NCI-H2227 (cell line): ENCODE measurements around the gene GSAP.
"Not testable (repeated sequence)": the region's sequence is repeated elsewhere in the genome, so short reads cannot be mapped to it uniquely, and the experiment has no call there.

ENCODE experiments used
- DNase-seq: peaks from one replicate; lab custom pipeline; 2025; ENCODE audit not compliant: unreplicated experiment; lab: John Stamatoyannopoulos, UW

GSAP gene

DNA sequence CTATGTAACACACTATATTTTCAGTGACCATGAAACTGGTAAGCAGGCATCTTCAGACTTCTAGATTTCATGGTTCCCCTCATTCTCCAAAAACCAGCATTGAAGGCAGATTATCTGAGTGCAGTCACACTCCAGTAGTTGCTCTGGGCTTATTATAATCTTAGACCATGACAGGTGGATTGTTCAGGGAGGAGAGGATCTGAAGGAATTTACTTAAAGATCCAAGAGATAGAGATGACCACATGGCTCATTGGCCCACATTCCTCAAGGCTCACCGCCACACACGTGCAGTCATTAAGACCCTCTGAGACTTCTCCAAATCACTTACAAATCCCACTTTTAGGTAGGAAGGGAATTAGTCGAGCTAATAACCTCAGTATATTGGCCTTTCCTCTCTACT lies 55.2 kb downstream of the GSAP start:
- no peak for DNase-seq

DNA sequence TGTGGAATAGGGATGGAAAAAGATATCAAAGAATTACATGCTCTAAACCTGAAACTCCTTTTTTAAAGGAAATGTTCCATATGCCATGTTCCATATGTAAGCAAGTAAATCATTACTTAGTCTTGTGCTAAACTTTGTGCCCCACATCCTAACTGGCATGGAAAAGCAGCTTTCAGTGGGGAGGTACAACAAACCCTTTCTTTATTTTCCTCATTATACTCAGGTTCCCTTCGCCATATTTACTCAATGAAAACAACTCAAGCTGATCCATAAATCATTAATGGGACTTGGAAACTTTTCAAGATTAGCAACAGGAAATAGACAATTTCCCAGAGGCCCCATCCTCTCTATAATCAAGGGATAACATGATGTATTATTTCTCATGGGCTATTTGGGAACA lies 56.0 kb downstream of the GSAP start:
- no peak for DNase-seq

DNA sequence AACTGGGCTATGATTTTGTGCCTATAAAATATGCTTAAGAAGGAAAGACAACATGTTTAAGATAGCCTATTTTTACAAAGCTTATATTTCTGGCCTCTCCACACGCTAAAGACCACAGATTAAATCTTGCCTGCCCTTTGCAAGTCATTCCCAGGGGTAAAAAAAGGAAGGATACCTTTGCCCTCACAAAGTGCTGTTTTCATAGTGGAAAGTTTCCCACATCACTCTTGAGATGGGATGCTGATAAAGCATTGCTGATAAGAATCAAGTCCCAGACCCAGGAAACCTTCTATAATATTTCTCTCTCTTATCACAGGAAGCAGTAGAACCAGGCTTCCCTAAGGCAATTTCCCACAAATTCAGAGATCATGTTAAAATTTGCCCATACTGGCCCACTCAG lies 56.5 kb downstream of the GSAP start:
- no peak for DNase-seq

DNA sequence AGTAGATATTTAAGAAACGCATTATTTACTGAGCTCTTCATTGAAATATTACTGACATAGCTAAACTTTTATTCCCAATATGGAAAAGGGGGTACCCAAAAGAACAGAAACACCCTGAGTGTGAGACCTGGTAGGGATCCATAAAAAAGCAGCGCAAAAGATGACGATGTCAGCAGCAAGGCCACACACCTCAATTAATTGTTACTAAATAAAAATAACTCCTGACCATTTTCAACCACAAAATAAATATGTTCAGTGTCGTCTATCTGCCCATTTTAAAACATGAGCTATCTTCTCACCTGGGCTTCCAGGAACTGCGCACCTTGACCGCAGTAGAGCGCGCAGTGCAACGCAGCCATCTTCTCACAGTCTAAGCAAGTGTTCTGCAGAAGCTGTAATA lies 61.2 kb downstream of the GSAP start:
- no peak for DNase-seq

DNA sequence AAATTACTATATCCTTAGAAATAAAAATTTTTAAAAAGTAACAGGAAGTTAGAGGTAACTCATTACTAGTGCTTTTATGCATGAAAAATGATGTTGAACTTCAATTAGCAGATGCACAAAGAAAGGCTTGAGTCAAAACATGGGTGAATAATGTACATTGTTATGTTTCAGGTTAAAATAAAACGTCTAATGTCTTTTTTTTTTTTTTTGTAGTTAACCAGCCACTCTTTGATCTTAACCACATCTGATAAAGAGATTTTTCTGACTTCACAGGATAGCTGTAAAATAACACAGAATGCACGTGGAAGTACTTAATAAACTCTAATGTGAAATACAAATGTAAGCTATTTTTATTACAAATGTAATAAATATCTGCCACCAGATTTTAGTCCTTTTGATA lies 61.7 kb downstream of the GSAP start:
- DNase-seq, result no peak

DNA sequence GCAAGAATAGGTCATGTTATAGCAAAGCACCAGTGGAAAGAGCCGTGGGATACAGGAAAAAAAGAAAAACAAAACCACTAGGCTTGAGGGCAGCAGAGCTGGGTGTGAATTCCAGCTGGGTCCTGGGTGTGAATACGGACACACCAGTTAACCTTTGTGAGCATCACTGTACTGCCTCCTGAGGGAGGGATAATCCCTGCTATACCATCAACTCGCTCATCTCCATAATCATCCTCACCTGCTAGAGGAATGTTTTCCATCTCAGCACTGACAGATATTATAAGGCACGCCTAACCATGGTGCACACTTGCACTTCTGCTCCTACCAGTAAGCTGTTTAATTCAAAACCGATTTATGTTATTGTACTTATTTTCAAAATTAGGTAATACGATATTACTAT lies 62.2 kb downstream of the GSAP start:
- DNase-seq, result no peak

DNA sequence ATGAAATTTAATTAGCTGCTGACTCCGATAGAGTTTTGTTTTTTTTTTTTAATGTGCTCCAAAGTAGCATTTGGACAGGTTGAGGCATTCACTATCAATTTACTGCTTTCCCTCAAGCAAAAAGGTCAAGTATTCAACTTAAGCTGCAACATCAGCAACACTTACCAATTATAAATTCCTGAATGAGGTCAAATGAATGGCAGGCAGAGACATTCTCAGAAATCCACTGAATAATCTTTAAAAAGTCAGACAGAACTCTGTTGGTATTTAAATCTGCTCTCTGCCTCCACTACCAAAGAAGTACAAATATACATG lies 62.8 kb downstream of the GSAP start:
- DNase-seq, result no peak

DNA sequence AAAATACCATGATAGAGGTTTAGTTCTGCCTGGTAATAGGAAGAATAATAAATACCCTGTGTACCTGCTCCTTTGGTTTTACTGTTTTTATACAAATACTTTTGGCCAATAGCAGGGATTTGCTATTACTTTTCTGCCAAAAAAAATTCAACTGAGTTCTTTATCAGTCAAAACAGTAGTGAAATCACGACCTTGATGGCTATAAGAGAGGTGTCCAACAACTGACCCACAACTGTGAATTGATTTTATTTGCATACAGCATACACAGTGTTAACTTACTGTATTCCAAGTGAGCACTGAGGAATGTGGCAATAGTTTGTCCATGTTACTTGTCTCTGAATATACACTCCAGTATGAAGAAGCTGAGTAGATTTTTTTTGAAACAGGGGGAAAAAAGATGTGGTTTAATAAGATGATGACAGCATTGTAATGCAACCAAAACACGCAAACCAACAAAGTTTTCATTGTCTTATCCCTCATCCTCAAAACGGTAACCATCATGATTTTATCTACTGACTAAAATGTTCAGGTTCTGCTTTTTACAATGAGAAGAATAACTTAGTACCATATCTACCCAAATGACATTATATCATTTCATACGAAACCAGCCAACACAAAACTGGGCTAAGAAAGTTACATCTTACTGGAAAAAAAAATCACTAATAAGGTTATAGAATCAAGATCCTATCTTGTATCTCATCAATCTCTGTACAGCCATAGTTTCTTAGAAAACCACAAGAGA lies 63.3 kb downstream of the GSAP start:
- DNase-seq, result no peak

DNA sequence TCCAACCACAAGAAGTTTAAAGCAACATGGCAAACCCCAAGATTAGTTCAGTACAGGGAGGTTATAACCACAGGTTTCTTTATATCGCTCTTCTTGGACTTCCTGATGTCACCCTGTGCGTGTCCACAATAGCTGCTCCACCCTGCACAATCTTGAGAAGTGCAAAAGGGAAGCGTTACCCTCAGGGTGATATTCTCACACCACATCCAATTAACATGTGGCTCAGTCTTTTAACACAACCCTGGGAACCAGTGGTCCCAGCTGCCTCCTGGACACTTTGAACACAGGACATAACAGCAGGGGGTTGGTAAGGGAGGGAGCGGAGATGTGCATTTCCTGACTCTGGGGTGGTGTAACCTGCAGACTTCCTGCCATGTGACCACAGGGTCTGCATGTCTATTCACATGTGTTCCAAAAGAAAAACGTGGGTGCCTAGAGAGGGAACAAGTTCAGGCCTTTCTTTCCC lies 64.6 kb downstream of the GSAP start:
- no peak for DNase-seq

DNA sequence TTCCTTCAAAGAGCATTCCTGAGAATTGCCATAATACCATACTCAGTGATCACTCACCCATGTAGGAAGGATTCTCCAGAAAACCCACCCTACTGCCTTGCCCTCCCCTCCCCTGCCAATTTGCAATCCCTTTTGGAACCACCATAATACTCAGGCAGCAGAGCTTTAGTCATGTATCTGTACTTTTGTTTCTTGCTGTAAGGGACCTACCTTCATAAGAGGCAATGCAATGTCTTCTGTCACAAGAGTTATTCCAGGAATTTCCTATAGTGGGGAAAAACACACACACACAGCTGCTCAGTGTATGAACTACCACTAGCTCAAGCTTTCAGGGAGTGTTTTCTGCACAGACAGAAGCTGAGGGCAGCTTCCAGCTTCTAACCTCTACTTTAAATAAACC lies 67.0 kb downstream of the GSAP start:
- DNase-seq, result no peak

DNA sequence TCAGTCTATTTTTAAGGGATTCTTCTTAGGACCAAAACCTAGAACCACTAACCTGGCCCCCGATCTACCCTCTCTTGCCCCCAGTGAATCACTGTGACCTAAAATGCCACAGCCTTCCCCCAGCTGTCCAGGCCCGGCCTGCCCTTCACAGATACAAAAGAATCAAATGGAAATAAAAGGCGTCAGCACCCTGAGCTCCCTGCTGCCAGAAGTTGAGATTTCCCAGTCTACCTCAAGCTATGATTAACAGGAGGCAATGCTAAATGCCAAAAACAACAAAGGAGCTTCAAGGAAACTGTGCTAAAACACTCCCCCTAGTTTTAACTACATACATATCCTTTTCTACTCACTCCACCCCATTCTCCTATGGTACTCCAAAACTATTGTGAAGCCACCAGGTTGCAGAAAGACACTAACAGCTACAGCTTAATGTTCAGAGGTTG lies 67.8 kb downstream of the GSAP start:
- DNase-seq, result no peak

DNA sequence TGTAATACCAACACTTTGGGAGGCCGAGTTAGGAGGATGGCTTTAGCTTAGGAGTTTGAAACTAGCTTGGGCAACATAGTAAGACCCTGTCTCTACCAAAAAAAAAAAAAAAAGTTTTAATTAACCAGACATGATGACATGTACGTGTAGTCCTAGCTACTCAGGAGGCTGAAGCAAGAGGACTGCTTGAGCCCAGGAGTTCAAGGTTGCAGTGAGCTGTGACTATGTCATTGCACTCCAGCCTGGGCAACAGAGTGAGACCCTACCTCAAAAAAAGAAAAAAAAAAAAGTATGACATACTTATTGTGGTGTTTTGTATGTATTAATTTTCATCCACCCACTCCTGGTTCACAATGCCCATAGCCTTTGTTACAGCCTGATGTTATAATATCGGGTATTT lies 69.7 kb downstream of the GSAP start:
- no peak for DNase-seq

DNA sequence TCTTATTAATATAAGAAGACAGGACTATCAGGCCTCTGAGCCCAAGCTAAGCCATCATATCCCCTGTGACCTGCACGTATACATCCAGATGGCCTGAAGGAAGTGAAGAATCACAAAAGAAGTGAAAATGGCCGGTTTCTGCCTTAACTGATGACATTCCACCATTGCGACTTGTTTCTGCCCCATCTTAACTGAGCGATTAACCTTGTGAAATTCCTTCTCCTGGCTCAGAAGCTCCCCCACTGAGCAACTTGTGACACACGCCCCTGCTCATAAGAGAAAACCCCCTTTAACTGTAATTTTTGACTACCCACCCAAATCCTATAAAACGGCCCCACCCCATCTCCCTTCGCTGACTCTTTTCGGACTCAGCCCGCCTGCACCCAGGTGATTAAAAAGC lies 70.7 kb downstream of the GSAP start:
- DNase-seq, result not testable (repeated sequence)

DNA sequence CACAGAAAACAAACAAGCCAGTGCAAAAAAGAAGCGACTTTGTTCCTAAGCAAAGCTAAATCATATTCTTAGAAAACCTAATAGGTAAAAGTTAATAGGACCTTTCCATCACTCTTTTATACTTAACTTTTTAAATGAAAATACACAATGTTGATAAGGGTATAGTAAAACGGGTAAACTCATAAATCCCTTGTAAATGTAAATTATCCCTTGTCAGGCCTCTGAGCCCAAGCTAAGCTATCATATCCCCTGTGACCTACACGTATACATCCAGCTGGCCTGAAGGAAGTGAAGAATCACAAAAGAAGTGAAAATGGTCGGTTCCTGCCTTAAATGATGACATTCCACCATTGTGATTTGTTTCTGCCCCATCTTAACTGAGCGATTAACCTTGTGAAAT lies 76.4 kb downstream of the GSAP start:
- DNase-seq, result no peak

DNA sequence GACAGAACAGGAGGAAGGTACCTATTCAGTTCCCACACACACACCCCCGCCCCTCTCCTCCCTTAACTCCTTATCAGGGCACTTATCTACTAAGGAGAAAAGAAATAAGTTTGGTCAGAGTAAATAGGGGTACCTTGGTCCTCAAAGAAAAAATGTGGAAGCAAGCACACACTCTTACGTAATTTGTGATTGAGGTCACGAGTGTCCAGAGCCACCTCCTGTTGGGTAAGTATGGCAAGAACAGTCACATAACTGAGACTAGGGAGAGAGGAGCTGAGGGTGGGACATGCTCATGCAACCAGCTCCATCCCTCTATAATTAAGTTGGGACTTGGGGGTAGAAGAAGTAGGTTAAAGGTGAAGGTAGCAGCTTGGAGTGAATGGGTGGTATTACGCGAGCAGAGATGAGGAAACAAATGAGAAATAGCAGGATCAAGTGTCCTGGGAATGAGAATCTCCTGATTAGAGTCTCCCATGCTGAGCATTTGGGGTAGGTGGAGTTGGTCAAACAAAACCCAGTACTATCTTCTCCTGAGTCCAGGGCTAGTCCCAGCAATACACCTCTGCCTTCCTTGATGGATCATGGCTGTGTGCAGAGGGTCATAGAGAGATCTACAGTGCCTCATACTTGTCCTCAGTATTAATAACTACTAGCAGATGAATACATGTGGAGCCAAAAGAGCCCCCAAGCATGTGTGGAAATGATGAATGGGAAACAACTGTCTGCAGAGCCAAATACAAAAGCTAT lies 77.1 kb downstream of the GSAP start:
- DNase-seq, result no peak

DNA sequence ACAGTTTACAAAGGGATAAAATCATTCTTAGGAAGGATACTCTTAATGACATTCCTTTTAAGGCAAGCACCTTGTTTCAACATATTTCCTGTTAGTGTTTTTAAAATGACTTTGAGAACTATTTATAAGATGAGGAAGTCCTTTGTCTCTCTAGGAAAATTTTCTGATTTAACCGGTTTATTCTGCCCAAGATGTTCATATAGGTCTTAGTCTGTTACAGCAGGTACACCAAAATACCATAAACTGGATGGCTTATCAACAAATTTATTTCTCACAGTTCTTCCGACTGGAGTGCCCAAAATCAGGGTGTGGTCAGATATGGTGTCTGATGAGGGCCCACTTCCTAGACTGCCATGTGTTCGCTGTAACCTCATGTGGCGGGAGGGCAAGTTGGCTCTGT lies 77.9 kb downstream of the GSAP start:
- no peak for DNase-seq

DNA sequence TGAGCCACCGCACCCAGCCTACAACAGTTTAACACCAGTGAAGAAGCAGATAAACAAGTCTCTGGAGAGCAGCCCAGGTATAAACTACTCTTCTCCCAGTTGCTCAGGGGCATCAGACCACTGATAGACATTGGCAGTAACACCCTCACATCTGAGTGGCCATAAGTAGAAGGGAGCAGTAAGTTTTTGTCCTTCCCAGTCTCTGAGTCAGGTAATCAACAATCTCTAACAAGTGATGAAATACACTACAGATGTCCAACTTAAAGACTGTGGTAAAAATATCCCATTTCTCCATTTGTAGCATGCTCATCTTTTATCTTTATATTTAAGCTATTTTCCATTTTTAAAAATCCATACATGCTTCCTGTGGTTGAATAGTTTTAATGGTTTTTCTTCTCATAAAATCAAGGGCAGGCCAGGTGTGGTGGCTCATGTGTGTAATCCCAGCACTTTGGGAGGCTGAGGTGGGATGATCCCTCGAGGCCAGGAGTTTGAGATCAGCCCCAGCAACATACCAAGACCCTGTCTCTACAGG lies 78.6 kb downstream of the GSAP start:
- DNase-seq, result no peak

DNA sequence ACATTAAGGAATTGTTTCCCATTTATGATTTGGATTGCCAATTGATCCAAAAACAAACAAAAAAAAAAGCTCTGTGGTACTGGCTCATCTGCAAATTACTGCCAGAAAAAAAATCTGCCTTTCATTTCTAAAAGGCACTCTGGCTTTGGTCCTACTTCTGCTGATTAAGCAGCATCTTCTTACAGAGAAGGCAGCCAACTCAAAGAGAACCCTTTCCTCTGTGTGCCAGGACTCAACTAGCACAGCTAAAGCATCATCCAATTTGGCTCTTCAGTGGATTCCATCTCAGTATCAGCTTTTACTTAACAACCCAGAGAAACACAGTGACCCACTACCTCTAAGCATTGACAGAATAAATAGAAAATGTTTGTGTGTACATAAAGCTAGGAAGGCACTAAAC lies 80.6 kb downstream of the GSAP start:
- no peak for DNase-seq

DNA sequence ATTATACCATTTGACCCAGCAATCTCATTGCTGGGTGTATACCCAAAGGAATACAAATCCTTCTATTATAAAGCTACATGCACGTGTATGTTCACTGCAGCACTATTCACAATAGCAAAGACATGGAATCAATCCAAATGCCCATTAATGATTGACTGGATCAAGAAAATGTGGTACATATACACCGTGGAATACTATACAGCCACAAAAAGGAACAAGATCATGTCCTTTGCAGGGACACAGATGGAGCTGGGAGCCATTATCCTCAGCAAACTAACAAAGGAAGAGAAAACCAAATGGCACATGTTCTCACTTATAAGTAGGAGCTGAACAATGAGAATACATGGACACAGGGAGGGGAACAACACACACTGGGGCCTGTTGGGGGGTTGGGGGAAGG lies 82.1 kb downstream of the GSAP start:
- DNase-seq, result not testable (repeated sequence)

DNA sequence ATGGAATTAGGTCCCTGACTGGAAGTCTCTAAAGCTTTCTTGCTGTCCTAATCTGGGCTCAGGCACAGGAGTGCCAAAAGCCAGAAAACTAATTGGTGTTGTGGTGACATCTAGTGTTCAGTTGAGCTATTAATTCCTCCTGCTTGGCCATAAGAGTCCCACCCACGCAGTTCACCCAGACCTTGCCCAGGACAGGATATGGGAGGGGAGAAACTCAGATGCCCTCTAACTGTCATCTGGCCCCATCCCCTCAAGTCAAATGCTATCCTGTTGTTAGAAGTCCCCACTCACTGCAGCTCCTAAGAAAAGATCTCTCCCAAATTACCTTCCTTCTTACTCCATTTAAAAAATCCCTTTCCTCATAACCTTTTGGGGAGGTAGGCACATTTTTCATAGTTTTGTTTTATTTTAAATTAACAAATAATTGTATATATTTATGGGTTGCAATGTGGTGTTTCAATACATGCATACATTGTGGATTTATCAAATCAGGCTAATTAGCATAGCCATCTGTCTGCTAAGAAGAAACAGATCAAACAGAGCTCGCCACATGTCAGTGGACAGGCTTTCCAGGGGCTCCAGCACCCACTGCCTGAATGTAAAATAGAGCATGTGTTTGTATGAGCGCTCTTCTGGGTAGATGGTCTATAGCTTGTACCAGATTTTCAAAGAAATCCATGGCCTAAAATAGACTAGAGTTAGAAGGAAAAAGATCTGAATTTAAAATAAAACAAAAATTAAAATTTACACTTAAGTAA lies 84.0 kb downstream of the GSAP start:
- peak; percentile 71 for DNase-seq

DNA sequence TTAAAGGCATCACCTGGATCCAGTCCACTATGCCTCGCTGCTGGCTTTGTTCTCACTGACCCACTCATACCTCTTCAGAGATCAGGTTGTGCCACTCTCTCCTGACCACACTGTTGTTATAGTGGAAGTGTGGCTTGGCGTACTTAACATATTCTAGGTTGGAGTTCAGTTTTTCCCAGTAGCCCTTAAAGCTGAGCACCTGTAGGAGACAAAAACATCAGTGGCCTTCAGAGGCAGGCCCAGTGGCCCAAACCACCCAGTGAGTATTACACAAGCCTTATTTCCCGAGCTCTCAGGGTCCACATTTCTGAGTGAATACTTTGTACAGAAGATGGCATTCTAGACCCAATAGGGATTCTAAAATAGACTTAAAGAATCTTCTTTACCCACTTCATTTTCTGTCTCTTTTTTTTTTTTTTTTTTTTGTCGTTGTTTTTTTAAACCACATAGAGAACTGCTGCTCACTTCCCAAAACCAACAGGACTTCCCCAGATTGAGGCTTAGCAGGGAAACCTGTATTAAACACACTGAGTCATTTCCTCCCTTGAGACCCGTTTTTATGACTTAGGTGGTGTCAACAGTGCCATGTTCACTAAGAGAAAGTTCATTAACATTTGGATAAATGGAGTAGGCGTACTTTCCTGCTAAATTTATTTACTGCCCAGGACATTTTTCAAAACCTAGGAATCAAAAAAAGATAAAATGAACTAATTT lies 85.8 kb downstream of the GSAP start:
- no peak for DNase-seq
